Measurements from ENCODE around the gene KRTAP5-4.
"Not testable (repeated sequence)": the region's sequence is repeated elsewhere in the genome, so short reads cannot be mapped to it uniquely, and the experiment has no call there.

The KRTAP5-4 gene

DNA sequence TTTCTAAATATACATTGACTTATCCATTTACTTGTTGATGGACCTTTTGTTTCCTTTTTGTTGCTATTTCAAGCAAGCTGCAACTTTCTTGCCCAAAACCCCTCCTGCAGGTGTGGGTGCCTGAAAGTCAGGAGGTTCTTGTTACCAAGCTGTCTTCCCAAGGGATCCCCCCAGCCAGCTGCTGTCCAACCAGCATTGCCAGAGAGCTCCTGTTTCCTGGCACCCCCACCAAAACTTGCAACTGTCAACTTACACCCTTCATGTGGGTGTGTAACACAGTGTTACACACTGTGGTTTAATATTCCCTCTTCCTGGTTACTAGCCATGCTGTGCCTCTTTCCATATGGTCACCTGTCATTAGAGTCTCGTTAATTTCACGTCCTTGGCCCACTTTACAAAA, 35.2 kb downstream of the KRTAP5-4 start:
- CTCF ChIA-PET: interaction anchor here (0.7 to 1.1 kb wide), 3 partner anchors 9 to 12 kb away, joined by 3 to 5 read pairs (median 3); no protein-coding TSS in a partner anchor
- TF ChIP-seq, protein P1, sequence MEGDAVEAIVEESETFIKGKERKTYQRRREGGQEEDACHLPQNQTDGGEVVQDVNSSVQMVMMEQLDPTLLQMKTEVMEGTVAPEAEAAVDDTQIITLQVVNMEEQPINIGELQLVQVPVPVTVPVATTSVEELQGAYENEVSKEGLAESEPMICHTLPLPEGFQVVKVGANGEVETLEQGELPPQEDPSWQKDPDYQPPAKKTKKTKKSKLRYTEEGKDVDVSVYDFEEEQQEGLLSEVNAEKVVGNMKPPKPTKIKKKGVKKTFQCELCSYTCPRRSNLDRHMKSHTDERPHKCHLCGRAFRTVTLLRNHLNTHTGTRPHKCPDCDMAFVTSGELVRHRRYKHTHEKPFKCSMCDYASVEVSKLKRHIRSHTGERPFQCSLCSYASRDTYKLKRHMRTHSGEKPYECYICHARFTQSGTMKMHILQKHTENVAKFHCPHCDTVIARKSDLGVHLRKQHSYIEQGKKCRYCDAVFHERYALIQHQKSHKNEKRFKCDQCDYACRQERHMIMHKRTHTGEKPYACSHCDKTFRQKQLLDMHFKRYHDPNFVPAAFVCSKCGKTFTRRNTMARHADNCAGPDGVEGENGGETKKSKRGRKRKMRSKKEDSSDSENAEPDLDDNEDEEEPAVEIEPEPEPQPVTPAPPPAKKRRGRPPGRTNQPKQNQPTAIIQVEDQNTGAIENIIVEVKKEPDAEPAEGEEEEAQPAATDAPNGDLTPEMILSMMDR (IDR thresholded peaks at IDR 0.05; ENCODE audit: control extremely low read depth, extremely low read depth, low read depth, missing control alignments): no peak
- POLR2A ChIA-PET: no interaction called here
- no peak for DNase-seq (ENCODE audit: extremely low spot score)

DNA sequence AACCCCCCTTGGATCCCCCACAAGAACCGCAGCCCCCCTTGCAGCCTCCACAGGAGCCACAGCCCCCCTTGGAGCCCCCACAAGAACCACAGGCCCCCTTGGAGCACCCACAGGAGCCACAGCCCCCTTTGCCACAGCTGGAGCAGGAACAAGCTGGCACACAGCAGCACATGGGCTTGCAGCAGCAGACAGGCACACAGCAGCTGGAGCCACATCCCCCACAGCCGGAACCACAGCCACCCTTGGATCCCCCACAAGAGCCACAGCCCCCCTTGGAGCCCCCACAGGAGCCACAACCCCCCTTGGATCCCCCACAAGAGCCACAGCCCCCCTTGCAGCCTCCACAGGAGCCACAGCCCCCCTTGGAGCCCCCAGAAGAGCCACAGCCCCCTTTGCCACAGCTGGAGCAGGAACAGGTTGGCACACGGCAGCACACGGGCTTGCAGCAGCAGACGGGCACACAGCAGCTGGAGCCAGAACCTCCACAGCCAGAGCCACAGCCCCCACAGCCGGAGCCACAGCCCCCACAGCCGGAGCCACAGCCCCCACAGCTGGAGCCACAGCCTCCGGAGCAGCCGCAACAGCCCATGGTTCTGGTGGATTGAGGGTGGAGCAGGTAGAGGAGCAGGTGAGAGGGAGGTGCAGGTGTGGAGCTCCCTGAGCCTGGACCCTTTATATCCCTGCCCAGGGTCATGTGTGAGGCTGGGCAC, 37.1 kb downstream of the KRTAP5-4 start, which contains the start of gene KRTAP5-1:
Gene KRTAP5-1 (minus strand): TSS at position 623 of the 710 bp plus-strand sequence. CDS start 34 bp downstream, at position 589.
- DNase-seq (ENCODE audit: extremely low spot score); CTCF ChIA-PET; POLR2A ChIA-PET: not testable (repeated sequence)

DNA sequence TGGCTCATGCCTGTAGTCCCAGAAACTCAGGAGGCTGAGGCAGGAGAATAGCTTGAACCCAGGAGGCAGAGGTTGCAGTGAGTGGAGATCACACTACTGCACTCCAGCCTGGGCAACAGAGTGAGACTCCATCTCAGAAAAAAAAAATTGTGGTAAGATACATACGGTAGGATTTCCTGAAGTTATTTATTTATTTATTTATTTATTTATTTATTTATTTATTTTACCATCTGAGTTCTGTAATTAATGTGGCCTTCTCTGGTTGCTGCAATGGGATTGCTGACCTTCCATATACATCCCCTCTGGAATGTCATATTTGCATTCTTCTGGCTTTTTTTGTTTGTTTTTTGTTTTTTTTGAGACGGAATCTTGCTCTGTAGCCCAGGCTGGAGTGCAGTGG, 39.0 kb downstream of the KRTAP5-4 start:
- CTCF ChIA-PET: interaction anchor here (1.0 kb wide), 1 partner anchor 8 kb away, joined by 5 read pairs; no protein-coding TSS in a partner anchor
- DNase-seq (ENCODE audit: extremely low spot score); POLR2A ChIA-PET: not testable (repeated sequence)

DNA sequence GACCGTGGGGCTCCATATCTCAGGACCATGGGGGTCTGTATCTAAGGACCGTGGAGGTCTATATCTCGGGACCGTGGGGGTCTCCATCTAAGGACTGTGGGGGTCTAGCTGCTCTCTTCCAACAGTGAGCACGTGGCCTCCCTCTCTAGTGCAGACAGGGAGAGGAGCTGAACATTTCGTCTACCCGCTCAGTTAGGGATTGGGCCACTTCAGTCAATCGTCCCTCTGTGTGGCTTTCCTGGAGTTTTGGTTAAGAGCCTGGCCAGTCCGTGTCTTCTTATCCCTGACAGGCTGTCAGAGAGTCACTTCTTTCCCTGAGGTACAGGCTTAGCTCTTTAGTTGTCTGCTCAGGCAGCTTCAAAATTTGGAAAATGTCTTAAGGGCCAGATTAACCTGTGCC, 40.0 kb downstream of the KRTAP5-4 start:
- CTCF ChIA-PET: interaction anchor here (0.8 to 1.1 kb wide), 3 partner anchors 13 to 33 kb away, joined by 3 read pairs; no protein-coding TSS in a partner anchor
- TF ChIP-seq, protein P1 (IDR thresholded peaks at IDR 0.05; ENCODE audit: control extremely low read depth, extremely low read depth, low read depth, missing control alignments): no peak
- POLR2A ChIA-PET: no interaction called here
- DNase-seq (ENCODE audit: extremely low spot score): no peak

DNA sequence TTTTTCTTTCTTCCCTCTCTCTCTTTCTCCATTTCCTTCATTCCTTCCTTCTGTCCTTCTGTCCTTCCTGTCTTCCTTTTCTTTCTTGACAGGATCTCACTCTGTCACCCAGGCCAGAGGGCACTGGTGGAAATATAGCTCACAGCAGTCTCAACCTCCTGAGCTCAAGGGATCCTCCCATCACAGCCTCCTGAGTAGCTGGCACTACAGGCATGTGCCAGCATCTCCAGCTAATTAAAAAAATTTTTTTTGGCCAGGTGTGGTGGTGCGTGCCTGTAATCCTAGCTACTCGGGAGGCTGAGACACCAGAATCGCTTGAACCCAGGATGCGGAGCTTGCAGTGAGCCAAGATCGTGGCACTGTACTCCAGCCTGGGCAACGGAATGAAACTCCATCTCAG, 45.1 kb downstream of the KRTAP5-4 start:
- no peak for DNase-seq (ENCODE audit: extremely low spot score)
- CTCF ChIA-PET: interaction anchor here (0.7 to 3.2 kb wide), 4 partner anchors 12 to 194 kb away, joined by 3 to 12 read pairs (median 3); no protein-coding TSS in a partner anchor
- POLR2A ChIA-PET: no interaction called here
- TF ChIP-seq, protein P1 (IDR thresholded peaks at IDR 0.05; ENCODE audit: control extremely low read depth, extremely low read depth, low read depth, missing control alignments): no peak

DNA sequence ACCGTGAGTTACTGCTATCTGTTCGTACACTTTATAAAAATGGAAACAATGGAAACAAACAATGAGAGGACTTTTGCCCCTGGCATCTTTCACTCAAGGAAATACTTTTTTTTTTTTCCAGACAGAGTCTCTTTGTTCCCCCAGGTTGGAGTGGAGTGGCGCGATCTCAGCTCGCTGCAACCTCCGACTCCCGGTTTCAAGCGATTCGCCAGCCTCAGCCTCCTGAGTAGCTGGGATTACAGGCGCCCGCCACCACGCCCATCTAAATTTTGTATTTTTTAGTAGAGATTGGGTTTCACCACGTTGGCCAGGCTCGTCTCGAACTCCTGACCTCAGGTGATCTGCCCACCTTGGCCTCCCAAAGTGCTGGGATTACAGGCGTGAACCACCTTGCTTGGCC, 46.2 kb downstream of the KRTAP5-4 start:
- DNase-seq (ENCODE audit: extremely low spot score); POLR2A ChIA-PET: not testable (repeated sequence)
- CTCF ChIA-PET: interaction anchor here (1.1 to 3.4 kb wide), 10 partner anchors 11 to 371 kb away, joined by 3 to 38 read pairs (median 6); partner anchors contain the start of gene KRTAP5-2

DNA sequence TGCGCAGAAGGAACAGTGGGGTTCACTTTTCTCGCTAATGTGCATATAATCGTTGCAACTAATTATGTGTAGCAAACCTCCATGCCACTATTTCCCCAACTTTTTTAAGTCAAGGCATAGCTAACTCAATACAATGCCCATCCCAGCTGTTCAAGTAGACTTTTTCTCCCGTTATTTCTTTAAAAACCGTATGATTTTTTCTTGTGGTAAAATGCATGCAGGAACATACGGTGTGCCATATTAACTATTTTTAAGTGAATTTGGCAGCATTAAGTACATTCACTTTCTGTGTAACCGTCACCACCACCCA, 47.0 kb downstream of the KRTAP5-4 start:
- CTCF ChIA-PET: interaction anchor here (0.6 to 3.4 kb wide), 48 partner anchors 8 to 461 kb away, joined by 3 to 38 read pairs (median 5); partner anchors contain the start of gene KRTAP5-2
- DNase-seq (ENCODE audit: extremely low spot score): no peak
- TF ChIP-seq, protein P1 (IDR thresholded peaks at IDR 0.05; ENCODE audit: control extremely low read depth, extremely low read depth, low read depth, missing control alignments): no peak
- POLR2A ChIA-PET: no interaction called here

DNA sequence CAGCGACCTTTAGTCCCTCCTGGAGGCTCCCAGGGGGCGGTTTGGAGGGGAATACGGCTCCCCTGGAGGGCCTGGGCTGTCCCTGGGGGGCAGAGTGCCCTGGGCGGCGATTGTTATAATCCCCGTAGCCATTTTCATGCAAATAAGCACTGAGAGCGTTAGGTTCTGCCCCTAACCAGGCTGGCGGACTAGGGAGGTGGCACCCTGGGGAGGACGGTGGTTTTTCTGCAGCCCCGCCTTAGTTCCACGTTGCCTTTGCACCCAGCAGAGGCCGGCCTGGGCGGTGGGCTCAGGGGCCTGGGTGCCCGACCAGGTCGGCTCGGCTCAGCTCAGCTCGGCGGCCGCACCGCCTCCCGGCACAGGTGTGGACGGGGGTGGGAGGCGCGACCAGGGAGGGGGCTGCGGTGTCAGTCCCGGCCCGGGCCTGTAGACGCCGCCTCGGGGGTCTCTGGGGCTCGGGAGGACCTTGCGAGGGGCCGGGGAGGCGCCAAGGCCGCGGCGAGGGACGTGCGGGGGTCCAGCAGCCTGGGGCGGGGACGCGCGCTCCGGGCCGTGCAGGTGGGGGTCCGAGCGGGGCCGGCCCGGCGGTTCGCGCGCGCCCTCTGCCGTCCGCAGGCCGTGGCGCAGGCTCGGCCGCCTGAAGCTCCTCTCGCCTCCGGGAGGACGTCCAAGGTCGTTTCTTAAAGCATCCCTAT, 47.6 kb downstream of the KRTAP5-4 start:
- POLR2A ChIA-PET: no interaction called here

More for the DNA sequence above, 47.6 kb downstream of the KRTAP5-4 start:
- TF ChIP-seq, protein P1 (IDR thresholded peaks at IDR 0.05; ENCODE audit: control extremely low read depth, extremely low read depth, low read depth, missing control alignments): peak; percentile 95
- DNase-seq (ENCODE audit: extremely low spot score): peak; percentile 79
- CTCF ChIA-PET: interaction anchor here (0.6 to 3.4 kb wide), 50 partner anchors 9 to 462 kb away, joined by 3 to 38 read pairs (median 4); partner anchors contain the start of gene KRTAP5-2
